ENCODE data around the gene IFNAR1.

- TF ChIP-seq EZH2 (IDR thresholded peaks at IDR 0.05; ENCODE audit: low read depth, low read length, severe bottlenecking): no peak
- no peak for TF ChIP-seq EP300 (IDR thresholded peaks at IDR 0.05; ENCODE audit: borderline replicate concordance in 1 of 2, low read depth in 2 of 2, low read length in 2 of 2)
- no peak for TF ChIP-seq POLR2AphosphoS5 (IDR thresholded peaks at IDR 0.05; ENCODE audit: low read depth, low read length)
These were observed 50.4 kb downstream of the IFNAR1 start for GRCh38 chr21:33375101-33375644.
